Heart left ventricle (tissue), 16 donors: ENCODE results near the gene PLPPR1. TPM values are rescaled to one million over a fixed set of nuclear protein-coding genes. Genes with fewer than 3 reads are reported as not detected.

ENCODE experiments used
- ATAC-seq, 4 donors: fragments of 200-7000 bp; cut with Tn5 transposase; one replicate each; pipeline ENCODE4 v1.9.1; 2020 to 2022; ENCODE audit warnings: moderate library complexity in 4 of 4, mild to moderate bottlenecking in 3 of 4, moderate number of reproducible peaks in 1 of 4
- DNase-seq, 5 donors: peaks; one replicate each; pipeline ENCODE4 v3.0.0-alpha.2; 2020
- H3K27ac ChIP-seq, 12 donors: fragments of 200-600 bp; sonication (generic) in 4 of 12; one replicate each; pipeline versions ENCODE4 v1.5.0 to v1.8.0; 2016 to 2022; ENCODE audit warnings: mild to moderate bottlenecking in 2 of 12
- H3K27me3 ChIP-seq, 9 donors: fragments of 200-600 bp; sonication (generic) in 2 of 9; one replicate each; pipeline versions ENCODE4 v1.5.1 to v1.8.0; 2016 to 2022; ENCODE audit warnings: mild to moderate bottlenecking in 3 of 9
- H3K36me3 ChIP-seq, 9 donors: fragments of 200-600 bp; sonication (generic) in 2 of 9; one replicate each; pipeline versions ENCODE4 v1.5.0 to v1.8.0; 2018 to 2022; ENCODE audit warnings: mild to moderate bottlenecking in 2 of 9
- H3K4me1 ChIP-seq, 12 donors: fragments of 200-600 bp; sonication (generic) in 4 of 12; one replicate each; pipeline versions ENCODE4 v1.5.0 to v1.8.0; 2016 to 2022; ENCODE audit warnings: mild to moderate bottlenecking in 3 of 12
- H3K4me3 ChIP-seq, 12 donors: fragments of 200-600 bp; sonication (generic) in 4 of 12; one replicate each; pipeline versions ENCODE4 v1.5.0 to v1.8.0; 2017 to 2022; ENCODE audit warnings: mild to moderate bottlenecking in 9 of 12, moderate library complexity in 4 of 12
- H3K9me3 ChIP-seq, 12 donors: fragments of 200-600 bp; sonication (generic) in 4 of 12; one replicate each; pipeline versions ENCODE4 v1.5.0 to v1.8.0; 2016 to 2022; ENCODE audit warnings: mild to moderate bottlenecking in 1 of 12
- POLR2A ChIP-seq, 2 donors: fragments of 450-650 bp; IDR thresholded peaks; one replicate each; pipeline ENCODE4 v1.6.1; 2017; ENCODE audit warnings: antibody characterized with exemption in 2 of 2, mild to moderate bottlenecking in 2 of 2, moderate library complexity in 2 of 2
- WGBS, 4 donors: extraction: QIAGEN DNeasy Blood & Tissue Kit in 2 of 4; methylation state at CpG; one replicate each; pipeline versions ENCODE4 v1.1.5 to v1.1.7; 2013 to 2018; 5-methylcytosine and 5-hydroxymethylcytosine counted together
- intact Hi-C, 10 donors: fragments of 100-400 bp; cut with DNase I; formaldehyde crosslinking; loops; one replicate each; pipeline versions ENCODE4 v1.11.1 to v1.14.2; 2022
- polyA plus RNA-seq, 2 donors: library from polyadenylated mRNA; stranded (reverse); fragments of 200-250 nt; gene quantifications; one replicate each; pipeline ENCODE4 v1.2.3, GENCODE V29; 2013
- total RNA-seq, 9 donors: library from RNA; depleted of rRNA in 2 of 9; stranded (reverse); fragments of >200 nt in 2 of 9; fragmentation: NEBNext Ultra II Directional in 3 of 9; extraction: Animal tissue kit (Norgen Biotek cat#: 25700) in 3 of 9; gene quantifications; one replicate each; pipeline versions ENCODE4 v1.1.0 to v1.2.4, GENCODE V29; 2016 to 2023
- TF ChIP-seq, protein P1 (sequence below), 12 donors: fragments of 200-600 bp; sonication (generic) in 4 of 12; IDR thresholded peaks; one replicate each; pipeline versions ENCODE4 v1.5.0 to v1.8.0; 2018 to 2022; ENCODE audit warnings: antibody characterized with exemption in 12 of 12, mild to moderate bottlenecking in 5 of 12
- donor health status: ischemic (EF 13 %, LVEDD 7.1; RV severe dilation, severe dysfunction).
- donor health status: healthy with polysubstance abuse.
- donor health status: DM: no; HTN: yes; CAD: no.
- donor health status: DM: no; HTN: no; CAD: no.
- donor health status: ischemic (EF 25% LVEDD 6.9; RV normal size, moderate dysfunction).
- donor health status: ischemic (EF 25% LVEDD 5.7; RV mildly dilated, moderate dysfunction).
- donor health status: healthy.
- donor health status: DM: yes; HTN: yes; CAD: no.
- donor health status: ischemic (EF 35%, LVEDD 5.7; RV mildly dilated, moderate dysfunction).
- donor health status: nonischemic (EF 11% LVEDD 7.7; RV severe dilation, severe dysfunction).
- donor health status: DM: yes; HTN: yes; CAD: no.
- donor health status: PGD.
- donor health status: ischemic (EF 29% LVEDD 5.4; RV normal size, mild dysfunction).
- donor health status: nonischemic (EF 23%, LVEDD 6.1; RV moderate dilation, normal function).

Gene PLPPR1
- total and polyA plus RNA-seq, 11 donors = 0.33 TPM; not detected in 10

DNA sequence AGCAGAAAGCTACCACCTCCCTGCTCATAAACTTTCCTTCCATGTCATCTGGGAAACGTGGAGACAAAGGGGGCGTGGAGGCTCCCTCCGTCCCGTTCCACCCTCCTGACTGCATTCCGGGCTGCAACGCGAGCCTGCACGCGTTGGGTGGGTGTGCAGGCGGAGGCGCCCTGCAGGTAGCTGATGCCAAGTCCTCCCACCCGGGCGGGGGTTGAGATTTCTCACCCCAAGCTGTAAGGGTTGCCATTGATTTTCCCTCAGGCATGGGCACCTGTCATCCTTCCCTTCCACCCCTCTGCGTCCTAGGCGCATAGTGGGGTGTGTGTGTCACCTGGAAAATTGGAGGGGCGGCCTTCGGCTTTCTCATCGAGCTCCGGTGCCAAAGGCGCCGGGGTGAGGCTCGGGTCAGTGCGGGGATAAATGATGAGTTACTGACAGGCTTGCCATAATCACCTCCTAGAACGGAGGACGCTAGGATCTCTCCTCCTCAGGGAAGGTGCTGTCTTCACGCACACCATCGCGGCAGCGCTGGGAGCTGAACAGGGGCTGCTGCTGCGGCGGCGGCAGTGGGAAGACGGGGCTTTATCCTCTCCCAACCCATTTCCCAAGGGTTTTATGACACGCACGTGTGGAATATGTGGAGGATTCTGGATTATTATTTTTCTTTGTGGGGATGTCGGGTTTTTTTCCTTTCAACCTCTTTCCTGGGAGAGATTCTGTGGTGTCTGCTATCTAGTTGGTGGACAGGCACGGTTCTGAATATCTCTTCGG lies 973 bp downstream of the PLPPR1 start:
- Histone ChIP-seq H3K4me3 (peak overlapping the region; percentile 26 to 63 (median 50)), H3K9me3 (no peaks in the 10 kb centered on the region), H3K36me3 (no peaks in the 10 kb centered on the region), H3K27me3 (peaks cover 8 to 53% (median 21%) of the 10 kb centered on the region in 9 donors), H3K4me1 (peaks cover 0 to 27% (median 0%) of the 10 kb centered on the region in 12 donors), H3K27ac (no peak overlapping the region)
- DNase-seq (peak in 1 of 5 donors; percentile 33), ATAC-seq (no peak)
- WGBS, 4 donors = 2 to 5% (median 2%) methylated on average over 35 to 38 of the region's 38 CpGs
- TF ChIP-seq POLR2A (IDR thresholded peaks at IDR 0.05) = no peak
- intact Hi-C loops = no loop called here

DNA sequence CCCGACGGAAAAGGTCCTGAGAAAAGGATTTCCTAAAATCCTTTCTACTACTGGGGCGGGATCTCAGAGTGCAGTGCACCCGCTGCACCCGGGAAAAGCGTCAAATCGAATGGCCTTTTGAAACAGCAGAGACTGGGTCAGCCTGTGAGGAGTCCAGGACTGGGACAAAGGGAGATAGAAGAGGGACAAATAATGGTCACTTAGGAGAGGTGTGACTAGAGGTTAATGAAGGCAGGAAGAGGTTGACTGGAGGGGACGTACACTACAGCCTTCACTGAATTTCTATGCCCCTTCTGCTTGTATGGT lies 1.5 kb downstream of the PLPPR1 start:
- H3K4me1 ChIP-seq = peaks cover 0 to 27% (median 0%) of the 10 kb centered on the region in 12 donors
- ATAC-seq (no peak), DNase-seq (no peak)
- no peak for TF ChIP-seq POLR2A (IDR thresholded peaks at IDR 0.05)
- TF ChIP-seq, protein P1, sequence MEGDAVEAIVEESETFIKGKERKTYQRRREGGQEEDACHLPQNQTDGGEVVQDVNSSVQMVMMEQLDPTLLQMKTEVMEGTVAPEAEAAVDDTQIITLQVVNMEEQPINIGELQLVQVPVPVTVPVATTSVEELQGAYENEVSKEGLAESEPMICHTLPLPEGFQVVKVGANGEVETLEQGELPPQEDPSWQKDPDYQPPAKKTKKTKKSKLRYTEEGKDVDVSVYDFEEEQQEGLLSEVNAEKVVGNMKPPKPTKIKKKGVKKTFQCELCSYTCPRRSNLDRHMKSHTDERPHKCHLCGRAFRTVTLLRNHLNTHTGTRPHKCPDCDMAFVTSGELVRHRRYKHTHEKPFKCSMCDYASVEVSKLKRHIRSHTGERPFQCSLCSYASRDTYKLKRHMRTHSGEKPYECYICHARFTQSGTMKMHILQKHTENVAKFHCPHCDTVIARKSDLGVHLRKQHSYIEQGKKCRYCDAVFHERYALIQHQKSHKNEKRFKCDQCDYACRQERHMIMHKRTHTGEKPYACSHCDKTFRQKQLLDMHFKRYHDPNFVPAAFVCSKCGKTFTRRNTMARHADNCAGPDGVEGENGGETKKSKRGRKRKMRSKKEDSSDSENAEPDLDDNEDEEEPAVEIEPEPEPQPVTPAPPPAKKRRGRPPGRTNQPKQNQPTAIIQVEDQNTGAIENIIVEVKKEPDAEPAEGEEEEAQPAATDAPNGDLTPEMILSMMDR (IDR thresholded peaks at IDR 0.05) = no peak
- no peaks in the 10 kb centered on the region for H3K36me3 ChIP-seq
- no peak overlapping the region for H3K4me3 ChIP-seq
- H3K27ac ChIP-seq = no peak overlapping the region
- H3K9me3 ChIP-seq = no peaks in the 10 kb centered on the region
- intact Hi-C loops = no loop called here
- peaks cover 8 to 53% (median 21%) of the 10 kb centered on the region in 9 donors for H3K27me3 ChIP-seq
- WGBS, 4 donors = 5 to 16% (median 15%) methylated on average over 8 of the region's 8 CpGs

GRCh38 chr9:101032426-101032825 lies 3.9 kb downstream of the PLPPR1 start:
- intact Hi-C loops = loop anchor here in 1 of 10 donors (1.0 kb wide), 1 partner anchor 22 kb away; no protein-coding TSS in a partner anchor
- H3K4me3 ChIP-seq = no peak overlapping the region
- ATAC-seq = no peak
- H3K27me3 ChIP-seq = peaks cover 8 to 41% (median 21%) of the 10 kb centered on the region in 9 donors
- no peak for TF ChIP-seq POLR2A (IDR thresholded peaks at IDR 0.05)
- TF ChIP-seq, protein P1 (IDR thresholded peaks at IDR 0.05) = no peak
- WGBS, 4 donors = 80 to 82% (median 81%) methylated on average over 1 of the region's 1 CpG
- H3K36me3 ChIP-seq = no peaks in the 10 kb centered on the region
- H3K27ac ChIP-seq = no peak overlapping the region
- no peak for DNase-seq
- peaks cover 0 to 20% (median 0%) of the 10 kb centered on the region in 12 donors for H3K4me1 ChIP-seq
- H3K9me3 ChIP-seq = no peaks in the 10 kb centered on the region

- WGBS, 4 donors = 46 to 88% (median 78%) methylated on average over 2 of the region's 2 CpGs
- TF ChIP-seq, protein P1 (IDR thresholded peaks at IDR 0.05) = no peak
- TF ChIP-seq POLR2A (IDR thresholded peaks at IDR 0.05) = no peak
- Histone ChIP-seq H3K36me3 (no peaks in the 10 kb centered on the region), H3K27ac (no peak overlapping the region), H3K9me3 (no peaks in the 10 kb centered on the region), H3K4me1 (peaks cover 0 to 5% (median 0%) of the 10 kb centered on the region in 12 donors), H3K27me3 (peaks cover 2 to 29% (median 9%) of the 10 kb centered on the region in 9 donors), H3K4me3 (no peak overlapping the region)
- DNase-seq = no peak
- ATAC-seq = no peak
- intact Hi-C loops = no loop called here
Measured at GRCh38 chr9:101034222-101034621, 5.7 kb downstream of the PLPPR1 start.
